ENCODE measurements around the gene SLC18A2. TPM values are rescaled to one million over a fixed set of nuclear protein-coding genes. Genes with fewer than 3 reads are reported as not detected.
"Not testable (repeated sequence)": the region's sequence is repeated elsewhere in the genome, so short reads cannot be mapped to it uniquely, and the experiment has no call there.

Gene SLC18A2
- total RNA-seq, 1 experiment from 2014 or later = 0.52 TPM

DNA sequence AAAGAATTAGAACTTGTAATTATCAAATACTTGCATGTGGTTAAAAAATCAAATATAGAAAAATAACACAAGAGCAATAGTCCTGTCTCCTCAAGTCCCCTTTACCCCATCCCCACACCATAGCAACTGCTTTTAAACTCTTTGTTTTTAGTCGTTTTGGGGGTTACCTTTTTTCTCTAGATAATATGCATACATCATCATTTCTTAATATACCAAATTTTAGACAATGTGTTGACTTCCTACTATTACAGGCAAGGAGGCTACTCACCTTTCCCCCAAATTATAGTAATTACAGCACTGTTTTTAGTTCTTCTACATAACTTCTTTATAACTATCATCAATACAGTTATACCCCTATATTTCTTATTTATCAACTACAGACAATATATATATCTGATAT lies 57.3 kb downstream of the SLC18A2 start:
- H3K36me3 ChIP-seq (replicated peaks; ENCODE audit: control insufficient read depth, insufficient read depth, low read length) = no peaks in the 10 kb centered on the region
- H3K27me3 ChIP-seq (ENCODE audit: control insufficient read depth, insufficient read depth, low read length) = no peaks in the 10 kb centered on the region
- no peak overlapping the region for H3K4me3 ChIP-seq (ENCODE audit: insufficient read depth, low read depth, low read length)
- DNase-seq = no peak

DNA sequence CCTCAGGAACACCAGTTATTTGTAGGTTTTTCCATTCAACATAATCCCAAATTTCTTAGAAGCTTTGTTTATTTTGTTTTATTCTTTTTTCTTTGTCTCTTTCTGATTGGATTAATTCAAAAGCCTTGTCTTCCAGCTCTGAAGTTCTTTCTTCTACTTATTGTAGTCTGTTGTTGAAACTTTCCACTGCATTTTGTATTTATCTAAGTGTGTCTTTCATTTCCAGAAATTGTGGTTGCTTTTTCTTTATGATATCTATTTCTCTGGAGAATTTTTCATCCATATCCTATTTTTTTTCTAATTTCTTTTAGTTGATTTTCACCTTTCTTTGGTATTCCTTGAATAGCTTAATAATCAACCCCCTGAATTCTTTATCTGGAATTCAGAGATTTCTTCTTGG lies 58.5 kb downstream of the SLC18A2 start:
- H3K36me3 ChIP-seq (replicated peaks; ENCODE audit: control insufficient read depth, insufficient read depth, low read length) = no peaks in the 10 kb centered on the region
- no peaks in the 10 kb centered on the region for H3K27me3 ChIP-seq (ENCODE audit: control insufficient read depth, insufficient read depth, low read length)
- DNase-seq = no peak
- no peak overlapping the region for H3K4me3 ChIP-seq (ENCODE audit: insufficient read depth, low read depth, low read length)

DNA sequence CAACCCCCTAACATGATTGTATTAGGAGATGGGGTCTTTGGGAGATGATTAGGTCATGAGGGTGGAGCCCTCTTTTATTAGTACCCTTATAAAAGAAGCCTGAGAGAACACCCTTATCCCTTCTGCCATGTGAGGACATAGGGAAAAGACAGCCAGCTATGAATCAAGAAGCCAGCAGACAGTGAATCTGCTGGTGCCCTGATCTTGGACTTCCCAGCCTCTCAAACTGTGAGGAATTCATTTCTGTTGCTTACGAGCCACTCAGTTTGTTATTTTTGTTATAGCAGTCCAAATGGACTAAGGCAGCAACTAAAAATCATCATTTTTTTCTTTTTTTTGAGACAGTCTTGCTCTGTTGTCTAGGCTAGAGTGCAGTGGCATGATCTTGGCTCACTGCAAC lies 59.8 kb downstream of the SLC18A2 start:
- no peaks in the 10 kb centered on the region for H3K27me3 ChIP-seq (ENCODE audit: control insufficient read depth, insufficient read depth, low read length)
- no peaks in the 10 kb centered on the region for H3K36me3 ChIP-seq (replicated peaks; ENCODE audit: control insufficient read depth, insufficient read depth, low read length)
- DNase-seq = no peak

DNA sequence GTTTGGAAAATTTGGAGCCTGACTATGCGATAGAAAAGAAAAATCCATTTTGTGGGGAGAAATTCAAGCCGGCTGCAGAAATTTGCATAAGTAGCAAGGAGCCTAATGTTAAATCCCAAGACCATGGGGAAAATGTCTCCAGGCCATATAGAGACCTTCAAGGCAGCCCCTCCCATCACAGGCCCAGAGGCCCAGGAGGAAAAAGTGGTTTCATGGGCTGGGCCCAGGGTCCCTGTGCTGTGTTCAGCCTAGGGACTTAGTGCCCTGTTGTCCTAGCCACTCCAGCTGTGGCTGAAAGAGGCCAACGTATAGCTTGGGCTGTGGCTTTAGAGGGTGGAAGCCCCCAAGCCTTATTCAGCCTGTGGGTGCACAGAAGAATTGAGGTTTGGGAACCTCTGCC lies 62.5 kb downstream of the SLC18A2 start:
- not testable (repeated sequence) for H3K27me3 ChIP-seq (ENCODE audit: control insufficient read depth, insufficient read depth, low read length); DNase-seq; H3K36me3 ChIP-seq (replicated peaks; ENCODE audit: control insufficient read depth, insufficient read depth, low read length); H3K4me3 ChIP-seq (ENCODE audit: insufficient read depth, low read depth, low read length)

More for the DNA sequence above, 59.8 kb downstream of the SLC18A2 start:
- no peak overlapping the region for H3K4me3 ChIP-seq (ENCODE audit: insufficient read depth, low read depth, low read length)

DNA sequence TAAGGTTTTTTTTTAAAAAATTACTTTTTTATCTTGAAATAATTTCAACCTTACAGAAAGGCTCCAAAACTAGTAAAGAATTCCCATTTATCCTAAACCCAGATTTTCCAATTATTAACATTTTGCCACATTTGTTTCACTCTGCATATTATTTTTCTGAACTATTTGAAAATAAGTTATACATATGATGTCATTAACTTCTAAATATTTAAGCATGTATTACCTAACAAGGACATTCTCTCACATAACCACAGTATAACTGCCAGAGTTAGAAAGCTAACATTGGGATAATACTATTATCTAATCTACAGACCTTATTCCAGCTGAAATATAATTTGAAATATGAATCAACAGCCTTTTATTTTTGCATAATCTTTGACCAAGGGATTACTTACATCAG lies 65.8 kb downstream of the SLC18A2 start:
- Histone ChIP-seq H3K27me3 (ENCODE audit: control insufficient read depth, insufficient read depth, low read length) (no peaks in the 10 kb centered on the region), H3K36me3 (replicated peaks; ENCODE audit: control insufficient read depth, insufficient read depth, low read length) (no peaks in the 10 kb centered on the region), H3K4me3 (ENCODE audit: insufficient read depth, low read depth, low read length) (no peak overlapping the region)

DNA sequence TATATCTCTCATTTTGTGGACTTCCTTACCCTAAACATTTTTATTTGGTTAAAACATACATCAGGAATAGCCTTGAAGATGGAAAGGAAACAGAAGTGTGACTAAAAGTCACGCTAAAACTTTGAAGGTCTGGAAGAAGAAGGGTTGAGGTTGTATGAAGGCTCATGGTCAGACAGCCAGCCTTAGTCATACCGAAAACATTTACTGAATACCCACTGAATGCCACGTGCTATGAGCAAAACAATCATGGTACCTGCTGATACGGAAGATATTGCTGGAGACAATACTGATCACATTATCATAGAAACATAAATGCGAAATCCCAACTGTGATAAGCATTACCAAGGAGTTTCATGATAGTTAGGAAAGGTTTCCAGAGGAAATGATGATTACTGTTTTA lies 70.3 kb downstream of the SLC18A2 start:
- H3K27me3 ChIP-seq (ENCODE audit: control insufficient read depth, insufficient read depth, low read length) = no peaks in the 10 kb centered on the region
- no peak for DNase-seq
- H3K36me3 ChIP-seq (replicated peaks; ENCODE audit: control insufficient read depth, insufficient read depth, low read length) = no peaks in the 10 kb centered on the region; the same call in 1 of the 2 replicates
- no peak overlapping the region for H3K4me3 ChIP-seq (ENCODE audit: insufficient read depth, low read depth, low read length)

More for the DNA sequence above, 65.8 kb downstream of the SLC18A2 start:
- no peak for DNase-seq

DNA sequence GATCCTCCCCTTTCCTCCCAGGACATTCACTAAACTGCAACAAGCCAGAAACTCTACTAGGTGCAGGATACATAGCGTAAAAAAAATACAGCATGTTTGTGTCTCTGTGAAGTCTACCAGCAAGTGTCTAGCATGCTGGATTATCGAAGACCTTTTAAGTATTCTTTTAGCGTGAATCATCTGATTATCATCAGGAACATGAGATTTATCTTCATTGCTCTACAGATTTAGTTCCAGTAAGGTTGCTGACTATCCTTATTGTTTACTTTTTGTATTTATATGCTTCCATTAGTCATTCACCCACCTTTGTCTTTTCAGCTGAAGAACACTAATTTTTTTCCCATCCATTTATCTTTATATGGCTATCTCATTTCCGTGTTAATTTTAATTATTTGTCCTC lies 71.5 kb downstream of the SLC18A2 start:
- Histone ChIP-seq H3K4me3 (ENCODE audit: insufficient read depth, low read depth, low read length) (no peak overlapping the region), H3K36me3 (replicated peaks; ENCODE audit: control insufficient read depth, insufficient read depth, low read length) (no peaks in the 10 kb centered on the region; the same call in 1 of the 2 replicates), H3K27me3 (ENCODE audit: control insufficient read depth, insufficient read depth, low read length) (no peaks in the 10 kb centered on the region)
- DNase-seq = no peak

DNA sequence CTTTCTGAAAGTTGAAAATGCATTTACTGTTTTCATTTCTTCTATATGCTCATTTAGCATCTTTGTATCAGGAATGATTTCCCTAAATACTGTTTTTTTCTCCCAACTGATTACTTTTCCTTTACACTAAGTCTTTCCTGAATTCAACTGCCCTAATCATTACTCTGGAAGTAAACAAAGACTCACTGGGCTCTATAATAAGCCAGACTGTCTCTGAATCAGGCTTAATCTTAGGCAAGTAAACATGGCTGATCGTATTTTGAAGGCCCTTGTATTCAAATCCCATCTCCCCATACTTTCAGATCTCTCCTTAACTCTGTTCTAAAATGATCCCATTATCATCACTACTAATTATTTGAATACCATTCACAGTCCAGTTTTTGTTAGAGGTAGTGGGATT lies 72.7 kb downstream of the SLC18A2 start:
- H3K4me3 ChIP-seq (ENCODE audit: insufficient read depth, low read depth, low read length) = no peak overlapping the region
- no peak for DNase-seq
- H3K27me3 ChIP-seq (ENCODE audit: control insufficient read depth, insufficient read depth, low read length) = no peaks in the 10 kb centered on the region
- H3K36me3 ChIP-seq (replicated peaks; ENCODE audit: control insufficient read depth, insufficient read depth, low read length) = no peaks in the 10 kb centered on the region; the same call in 1 of the 2 replicates

DNA sequence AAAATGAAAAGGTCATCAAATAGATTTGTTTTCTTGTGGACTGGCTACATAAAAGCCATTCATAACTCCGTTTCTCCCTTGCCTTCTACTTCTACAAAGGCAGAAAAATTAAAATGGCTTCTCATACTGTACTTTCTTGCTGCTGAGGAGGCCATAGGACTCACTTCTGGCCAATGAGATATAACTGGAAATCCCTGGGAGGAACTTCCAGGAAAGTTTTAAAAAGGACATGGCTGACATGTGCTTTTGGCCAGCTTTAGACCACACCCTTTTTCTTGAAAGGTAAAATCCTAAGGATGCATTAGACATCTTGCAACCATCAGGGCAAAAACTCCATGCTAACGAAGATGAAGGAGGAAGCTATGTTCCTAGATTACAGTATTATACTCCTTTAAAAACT lies 75.8 kb downstream of the SLC18A2 start:
- DNase-seq = no peak
- H3K36me3 ChIP-seq (replicated peaks; ENCODE audit: control insufficient read depth, insufficient read depth, low read length) = no peaks in the 10 kb centered on the region; the same call in 1 of the 2 replicates
- no peaks in the 10 kb centered on the region for H3K27me3 ChIP-seq (ENCODE audit: control insufficient read depth, insufficient read depth, low read length)
- no peak overlapping the region for H3K4me3 ChIP-seq (ENCODE audit: insufficient read depth, low read depth, low read length)

DNA sequence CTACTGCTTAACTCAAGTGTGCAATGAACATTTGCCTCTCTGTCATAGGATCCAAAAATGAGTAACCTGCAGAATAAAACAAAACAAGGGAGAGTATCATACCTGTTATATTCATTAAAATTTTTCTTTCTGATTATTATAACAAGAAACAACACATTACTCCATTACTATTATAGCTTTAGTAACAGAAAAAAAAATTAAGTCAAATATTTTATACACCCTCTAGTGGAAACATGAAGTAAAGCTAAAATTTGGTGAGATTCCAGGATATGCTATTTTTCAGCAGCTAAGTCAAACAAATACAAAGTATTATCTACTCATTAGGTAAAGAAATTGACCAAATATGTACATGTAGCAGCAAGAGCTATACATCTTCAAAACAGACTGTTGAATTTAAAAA lies 78.0 kb downstream of the SLC18A2 start:
- H3K4me3 ChIP-seq (ENCODE audit: insufficient read depth, low read depth, low read length) = no peak overlapping the region
- no peak for DNase-seq
- no peaks in the 10 kb centered on the region; the same call in 1 of the 2 replicates for H3K36me3 ChIP-seq (replicated peaks; ENCODE audit: control insufficient read depth, insufficient read depth, low read length)
- no peaks in the 10 kb centered on the region for H3K27me3 ChIP-seq (ENCODE audit: control insufficient read depth, insufficient read depth, low read length)

DNA sequence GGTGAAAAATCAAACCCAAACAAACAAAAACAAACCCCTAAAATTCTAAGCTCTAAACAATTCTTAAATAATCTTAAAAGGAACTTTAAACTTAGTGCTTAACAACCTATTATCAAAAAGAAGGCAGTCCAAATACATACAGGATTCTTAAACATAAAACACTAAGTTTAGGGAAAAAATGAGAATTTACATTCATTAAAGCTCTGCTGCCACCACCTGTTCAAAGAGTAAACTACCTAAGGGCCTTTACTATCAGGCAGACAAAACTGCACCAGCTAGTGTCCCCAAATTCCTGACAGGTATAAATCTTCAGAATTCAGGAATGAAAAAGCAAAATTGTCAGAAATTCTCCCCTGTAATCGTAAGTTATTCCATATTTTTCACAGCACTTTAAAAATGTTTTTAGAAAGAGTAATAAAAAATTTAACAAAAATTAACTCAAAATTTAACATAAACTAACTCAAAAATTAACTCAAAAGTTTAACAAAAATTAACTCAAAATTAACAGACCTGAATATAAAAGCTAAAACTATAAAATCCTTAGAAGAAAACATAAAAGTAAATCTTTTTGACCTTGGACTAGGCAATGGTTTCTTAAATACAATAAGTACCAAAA lies 79.2 kb downstream of the SLC18A2 start:
- no peak overlapping the region for H3K4me3 ChIP-seq (ENCODE audit: insufficient read depth, low read depth, low read length)
- H3K36me3 ChIP-seq (replicated peaks; ENCODE audit: control insufficient read depth, insufficient read depth, low read length) = no peaks in the 10 kb centered on the region
- DNase-seq = peak; percentile 16
- H3K27me3 ChIP-seq (ENCODE audit: control insufficient read depth, insufficient read depth, low read length) = no peaks in the 10 kb centered on the region

DNA sequence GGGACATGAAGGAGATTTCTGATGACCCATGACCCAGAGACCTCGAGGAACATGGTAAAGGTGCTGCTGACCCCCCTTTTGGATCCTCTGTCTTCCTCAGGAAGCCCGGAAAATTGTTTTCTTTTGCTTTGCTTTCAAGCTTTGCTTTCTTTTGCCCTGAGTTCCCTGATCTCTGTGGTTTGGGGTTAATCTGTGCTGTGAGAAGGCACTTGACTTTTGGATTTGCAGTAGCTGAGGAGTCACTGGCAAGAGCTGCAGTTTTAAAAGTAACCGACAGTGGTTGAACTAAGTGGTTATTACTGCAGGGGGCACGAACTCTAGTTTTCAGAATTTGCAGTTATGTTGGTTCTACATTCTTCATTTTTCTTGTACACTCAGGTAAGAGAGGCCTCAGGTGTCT lies 81.3 kb downstream of the SLC18A2 start:
- no peak for DNase-seq
- Histone ChIP-seq H3K27me3 (ENCODE audit: control insufficient read depth, insufficient read depth, low read length) (no peaks in the 10 kb centered on the region), H3K36me3 (replicated peaks; ENCODE audit: control insufficient read depth, insufficient read depth, low read length) (no peaks in the 10 kb centered on the region; the same call in 1 of the 2 replicates), H3K4me3 (ENCODE audit: insufficient read depth, low read depth, low read length) (no peak overlapping the region)

DNA sequence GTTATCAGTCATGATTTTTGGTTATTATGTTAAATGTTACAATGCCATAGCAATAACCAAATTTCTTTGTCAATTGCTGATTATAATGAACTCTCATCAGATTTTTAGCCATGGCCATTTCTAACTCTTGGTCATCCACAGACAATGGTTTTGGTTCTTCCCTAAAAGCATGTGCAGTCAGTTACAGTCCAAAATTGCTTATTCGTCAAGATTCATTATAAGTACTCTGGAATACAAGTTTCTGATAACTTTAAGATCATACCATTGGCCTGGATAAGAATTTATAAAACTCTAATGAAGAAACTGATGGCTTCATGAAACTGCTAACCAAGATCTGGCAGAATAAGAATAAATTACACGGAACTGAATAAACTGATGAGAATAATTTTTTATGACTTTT lies 83.5 kb downstream of the SLC18A2 start:
- Histone ChIP-seq H3K36me3 (replicated peaks; ENCODE audit: control insufficient read depth, insufficient read depth, low read length) (no peaks in the 10 kb centered on the region; the same call in 1 of the 2 replicates), H3K27me3 (ENCODE audit: control insufficient read depth, insufficient read depth, low read length) (no peaks in the 10 kb centered on the region), H3K4me3 (ENCODE audit: insufficient read depth, low read depth, low read length) (no peak overlapping the region)
- no peak for DNase-seq

DNA sequence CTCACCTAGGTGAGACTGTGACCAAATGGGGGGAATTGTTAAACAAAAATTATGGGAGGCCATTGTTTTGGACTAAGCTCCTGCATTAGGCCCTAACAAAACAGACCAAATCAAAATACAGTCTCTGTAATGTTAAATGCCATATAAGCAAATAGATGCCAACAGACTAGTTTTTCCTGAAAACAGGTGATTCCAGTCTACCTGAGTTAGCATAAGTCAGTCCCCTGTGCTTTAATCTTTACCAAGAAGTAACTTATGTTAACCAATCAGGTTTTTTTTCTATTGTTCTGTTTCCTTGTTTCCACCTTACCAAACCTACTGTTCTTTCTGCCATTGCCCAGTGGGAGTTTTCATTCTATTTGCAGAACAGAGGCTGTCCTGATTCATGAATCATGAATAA lies 86.3 kb downstream of the SLC18A2 start:
- H3K27me3 ChIP-seq (ENCODE audit: control insufficient read depth, insufficient read depth, low read length) = no peaks in the 10 kb centered on the region
- no peak overlapping the region for H3K4me3 ChIP-seq (ENCODE audit: insufficient read depth, low read depth, low read length)
- no peaks in the 10 kb centered on the region; the same call in 1 of the 2 replicates for H3K36me3 ChIP-seq (replicated peaks; ENCODE audit: control insufficient read depth, insufficient read depth, low read length)
- no peak for DNase-seq

Measured in H7 (cell line).